Chondrocyte (in vitro differentiated cells): ENCODE data around the gene NOL3. TPM values are rescaled to one million over a fixed set of nuclear protein-coding genes. Genes with fewer than 3 reads are reported as not detected.

Experiments used
- DNase-seq: peaks from one replicate; pipeline ENCODE4 v3.0.0; 2021; ENCODE audit warnings: mixed read lengths, low spot score
- H3K27ac Mint-ChIP-seq: one replicate; pipeline ENCODE4 v1.8.0; 2021; ENCODE audit warnings: mild to moderate bottlenecking, moderate library complexity, mixed read lengths; ENCODE audit not compliant: unreplicated experiment
- H3K27me3 Mint-ChIP-seq: 2 replicates; pipeline ENCODE4 v1.8.0; 2021; ENCODE audit warnings: low read depth, mixed read lengths
- H3K36me3 Mint-ChIP-seq: 2 replicates; pipeline ENCODE4 v1.8.0; 2021; ENCODE audit warnings: low read depth, mixed read lengths
- H3K4me1 Mint-ChIP-seq: 2 replicates; pipeline ENCODE4 v1.8.0; 2021; ENCODE audit warnings: low read depth, mild to moderate bottlenecking, mixed read lengths
- H3K4me3 Mint-ChIP-seq: one replicate; pipeline ENCODE4 v1.8.0; 2021; ENCODE audit warnings: mild to moderate bottlenecking, moderate library complexity, mixed read lengths; ENCODE audit not compliant: unreplicated experiment
- H3K9me3 Mint-ChIP-seq: 2 replicates; pipeline ENCODE4 v1.8.0; 2021; ENCODE audit warnings: low read depth, mixed read lengths
- total RNA-seq: library from RNA; stranded (reverse); gene quantifications from 3 replicates; pipeline ENCODE4 v1.2.1, GENCODE V29; 2021
- TF ChIP-seq, protein P1 (sequence below): fragments of 200-600 bp; sonication (generic); IDR thresholded peaks from 2 replicates; pipeline ENCODE4 v1.5.0; 2021; ENCODE audit warnings: antibody characterized with exemption, mild to moderate bottlenecking, moderate library complexity

The NOL3 gene
- total RNA-seq, 1 donor from 2014 or later = 31.2 TPM

GRCh38 chr16:67141391-67141790 is 28.9 kb upstream of the NOL3 start:
- TF ChIP-seq, protein P1, sequence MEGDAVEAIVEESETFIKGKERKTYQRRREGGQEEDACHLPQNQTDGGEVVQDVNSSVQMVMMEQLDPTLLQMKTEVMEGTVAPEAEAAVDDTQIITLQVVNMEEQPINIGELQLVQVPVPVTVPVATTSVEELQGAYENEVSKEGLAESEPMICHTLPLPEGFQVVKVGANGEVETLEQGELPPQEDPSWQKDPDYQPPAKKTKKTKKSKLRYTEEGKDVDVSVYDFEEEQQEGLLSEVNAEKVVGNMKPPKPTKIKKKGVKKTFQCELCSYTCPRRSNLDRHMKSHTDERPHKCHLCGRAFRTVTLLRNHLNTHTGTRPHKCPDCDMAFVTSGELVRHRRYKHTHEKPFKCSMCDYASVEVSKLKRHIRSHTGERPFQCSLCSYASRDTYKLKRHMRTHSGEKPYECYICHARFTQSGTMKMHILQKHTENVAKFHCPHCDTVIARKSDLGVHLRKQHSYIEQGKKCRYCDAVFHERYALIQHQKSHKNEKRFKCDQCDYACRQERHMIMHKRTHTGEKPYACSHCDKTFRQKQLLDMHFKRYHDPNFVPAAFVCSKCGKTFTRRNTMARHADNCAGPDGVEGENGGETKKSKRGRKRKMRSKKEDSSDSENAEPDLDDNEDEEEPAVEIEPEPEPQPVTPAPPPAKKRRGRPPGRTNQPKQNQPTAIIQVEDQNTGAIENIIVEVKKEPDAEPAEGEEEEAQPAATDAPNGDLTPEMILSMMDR = no peak
- Mint-ChIP-seq H3K27me3 (no peaks in the 10 kb centered on the region), H3K9me3 (no peaks in the 10 kb centered on the region), H3K4me1 (peaks cover 4% of the 10 kb centered on the region), H3K27ac (no peak overlapping the region), H3K36me3 (peaks cover 28% of the 10 kb centered on the region), H3K4me3 (no peak overlapping the region)
- no peak for DNase-seq

- TF ChIP-seq, protein P1 = no peak
- Mint-ChIP-seq H3K27me3 (no peaks in the 10 kb centered on the region), H3K36me3 (peaks cover 27% of the 10 kb centered on the region), H3K4me3 (no peak overlapping the region), H3K27ac (no peak overlapping the region), H3K9me3 (no peaks in the 10 kb centered on the region), H3K4me1 (peaks cover 4% of the 10 kb centered on the region)
- no peak for DNase-seq
Measured at GRCh38 chr16:67142342-67142741, 28.0 kb upstream of the NOL3 start.

DNA sequence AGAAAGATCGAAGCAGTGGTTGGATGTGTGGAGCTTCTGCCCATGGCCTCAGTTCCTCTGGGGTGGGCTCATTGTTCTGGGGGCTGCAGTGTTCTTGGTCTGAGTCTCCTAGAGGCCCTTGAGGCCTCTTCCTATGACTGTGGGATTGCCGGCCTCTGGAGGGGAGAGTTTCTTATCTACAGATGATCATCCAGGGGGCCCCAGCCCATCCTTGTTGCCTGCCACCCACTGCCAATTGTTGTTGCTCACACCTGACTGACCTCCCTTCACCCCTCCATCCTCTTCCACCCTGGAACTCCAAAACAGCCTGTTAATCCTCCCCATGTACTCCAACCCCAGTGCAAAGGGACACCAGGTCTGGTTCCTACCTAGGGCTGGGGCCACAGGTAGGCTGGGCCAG is 25.4 kb upstream of the NOL3 start:
- H3K27me3 Mint-ChIP-seq = no peaks in the 10 kb centered on the region
- H3K27ac Mint-ChIP-seq = no peak overlapping the region
- H3K4me3 Mint-ChIP-seq = no peak overlapping the region
- peaks cover 31% of the 10 kb centered on the region for H3K36me3 Mint-ChIP-seq
- H3K9me3 Mint-ChIP-seq = no peaks in the 10 kb centered on the region
- peaks cover 13% of the 10 kb centered on the region for H3K4me1 Mint-ChIP-seq
- TF ChIP-seq, protein P1 = no peak
- peak; percentile 24 for DNase-seq

GRCh38 chr16:67145746-67146145 is 24.6 kb upstream of the NOL3 start:
- H3K4me3 Mint-ChIP-seq = no peak overlapping the region
- H3K27ac Mint-ChIP-seq = no peak overlapping the region
- no peaks in the 10 kb centered on the region for H3K9me3 Mint-ChIP-seq

GRCh38 chr16:67146523-67147357 is 23.6 kb upstream of the NOL3 start:
- Mint-ChIP-seq H3K4me3 (no peak overlapping the region), H3K4me1 (peaks cover 21% of the 10 kb centered on the region), H3K27me3 (no peaks in the 10 kb centered on the region), H3K36me3 (peaks cover 19% of the 10 kb centered on the region), H3K9me3 (no peaks in the 10 kb centered on the region), H3K27ac (peak overlapping the region; percentile 24)
- peak; percentile 67 for DNase-seq
- TF ChIP-seq, protein P1 = no peak

More at GRCh38 chr16:67145746-67146145, 24.6 kb upstream of the NOL3 start:
- H3K27me3 Mint-ChIP-seq = no peaks in the 10 kb centered on the region
- peak; percentile 55 for DNase-seq
- H3K36me3 Mint-ChIP-seq = peaks cover 23% of the 10 kb centered on the region
- peaks cover 13% of the 10 kb centered on the region for H3K4me1 Mint-ChIP-seq
- TF ChIP-seq, protein P1 = no peak
